NCI-H2081 (cell line): Measurements from ENCODE around the gene PIM1.
A peak's percentile ranks its signal among the peaks of the same experiment; 100 is the strongest.
"Not testable (repeated sequence)": the region's sequence is repeated elsewhere in the genome, so short reads cannot be mapped to it uniquely, and the experiment has no call there.

Experiments used
- DNase-seq, 2 experiments: peaks; one replicate each; lab custom pipeline; 2025; lab: John Stamatoyannopoulos, UW

PIM1 gene

DNA sequence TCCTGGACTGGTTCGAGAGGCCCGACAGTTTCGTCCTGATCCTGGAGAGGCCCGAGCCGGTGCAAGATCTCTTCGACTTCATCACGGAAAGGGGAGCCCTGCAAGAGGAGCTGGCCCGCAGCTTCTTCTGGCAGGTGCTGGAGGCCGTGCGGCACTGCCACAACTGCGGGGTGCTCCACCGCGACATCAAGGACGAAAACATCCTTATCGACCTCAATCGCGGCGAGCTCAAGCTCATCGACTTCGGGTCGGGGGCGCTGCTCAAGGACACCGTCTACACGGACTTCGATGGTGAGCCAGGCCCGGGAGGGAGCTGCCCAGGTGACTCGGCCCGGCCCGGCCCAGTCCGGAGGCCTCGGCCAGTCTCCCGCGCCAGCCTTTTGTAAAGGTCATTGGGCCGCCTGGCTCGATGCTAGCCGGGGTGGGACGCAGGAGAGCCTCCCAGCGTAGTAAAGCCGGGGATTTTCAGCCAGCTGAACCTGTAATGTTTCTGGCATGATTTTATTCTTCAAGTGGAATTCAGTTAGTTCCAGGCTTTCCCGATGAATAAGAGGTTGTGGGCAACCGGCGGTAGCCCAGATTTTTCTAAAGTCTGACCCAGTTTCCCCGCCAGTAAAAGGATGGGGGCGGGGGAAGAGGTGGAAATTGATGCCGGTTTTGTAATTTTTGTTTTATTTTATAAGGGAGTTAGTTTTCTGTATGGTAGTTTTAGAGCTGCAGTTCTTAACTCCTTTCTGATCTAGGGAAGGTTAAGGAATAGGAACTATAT, 1.4 kb downstream of the PIM1 start:
- DNase-seq = peak in 1 of 2 experiments; percentile 13

DNA sequence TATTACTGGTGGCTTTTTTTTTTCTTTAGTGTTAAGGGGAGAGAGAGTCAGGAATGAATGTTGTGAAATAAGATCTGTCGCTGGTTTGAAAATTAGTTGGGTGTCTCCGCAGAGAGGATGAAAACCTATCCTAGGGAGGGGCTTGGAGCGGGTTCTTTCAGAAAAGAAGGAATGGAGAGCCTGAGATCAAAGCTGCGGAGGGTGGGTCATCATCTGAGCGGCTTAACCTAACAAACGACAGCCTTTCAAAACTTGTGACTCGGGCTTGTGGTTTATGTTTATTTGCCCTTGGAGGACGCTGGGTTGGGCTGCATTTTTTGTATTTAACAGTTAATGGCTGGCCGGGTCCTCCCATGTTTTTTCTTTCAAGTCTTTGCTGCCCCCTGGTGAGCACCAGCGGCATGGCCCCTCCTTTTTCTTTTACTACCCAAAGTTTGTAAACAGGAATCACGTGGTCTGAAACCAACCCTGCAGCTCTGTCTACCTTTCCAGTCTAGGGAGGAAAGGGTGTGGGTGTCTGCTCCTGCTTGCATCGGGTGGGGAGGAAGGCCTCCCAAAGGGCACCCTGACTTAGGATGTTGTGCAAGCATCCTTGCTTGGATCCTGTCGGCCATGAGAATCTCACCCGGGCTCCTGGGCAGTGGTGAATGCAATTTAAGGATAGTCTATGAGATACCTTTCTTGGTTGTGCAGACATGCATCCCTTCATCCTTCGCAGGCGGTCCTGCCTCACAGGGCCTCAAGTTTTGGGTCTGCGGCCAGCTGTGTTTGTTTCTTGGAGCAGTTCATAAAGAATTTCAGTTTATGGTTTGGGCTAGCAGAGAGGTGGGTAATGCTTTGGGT, 2.2 kb downstream of the PIM1 start:
- DNase-seq = peak; percentile 81 to 83

DNA sequence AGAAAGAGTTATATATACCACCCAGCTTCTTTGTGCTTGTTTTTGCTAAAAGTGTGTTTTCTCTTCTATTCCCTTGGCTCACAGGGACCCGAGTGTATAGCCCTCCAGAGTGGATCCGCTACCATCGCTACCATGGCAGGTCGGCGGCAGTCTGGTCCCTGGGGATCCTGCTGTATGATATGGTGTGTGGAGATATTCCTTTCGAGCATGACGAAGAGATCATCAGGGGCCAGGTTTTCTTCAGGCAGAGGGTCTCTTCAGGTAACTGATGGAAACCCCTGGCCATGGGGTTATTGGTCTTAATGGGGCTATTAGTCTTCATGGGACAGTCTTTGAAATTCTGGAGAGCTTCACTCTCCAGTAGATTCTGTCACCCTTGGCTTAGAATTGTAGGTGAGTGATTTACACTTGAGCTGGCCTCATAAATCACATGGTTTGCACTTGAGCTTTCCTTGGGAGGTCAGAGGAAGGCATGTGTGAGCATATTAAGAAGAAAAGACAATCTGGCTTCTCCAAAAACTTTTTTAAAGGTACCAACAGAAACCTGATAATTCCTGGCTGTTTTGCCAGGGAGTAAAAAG, 3.0 kb downstream of the PIM1 start:
- DNase-seq = no peak

DNA sequence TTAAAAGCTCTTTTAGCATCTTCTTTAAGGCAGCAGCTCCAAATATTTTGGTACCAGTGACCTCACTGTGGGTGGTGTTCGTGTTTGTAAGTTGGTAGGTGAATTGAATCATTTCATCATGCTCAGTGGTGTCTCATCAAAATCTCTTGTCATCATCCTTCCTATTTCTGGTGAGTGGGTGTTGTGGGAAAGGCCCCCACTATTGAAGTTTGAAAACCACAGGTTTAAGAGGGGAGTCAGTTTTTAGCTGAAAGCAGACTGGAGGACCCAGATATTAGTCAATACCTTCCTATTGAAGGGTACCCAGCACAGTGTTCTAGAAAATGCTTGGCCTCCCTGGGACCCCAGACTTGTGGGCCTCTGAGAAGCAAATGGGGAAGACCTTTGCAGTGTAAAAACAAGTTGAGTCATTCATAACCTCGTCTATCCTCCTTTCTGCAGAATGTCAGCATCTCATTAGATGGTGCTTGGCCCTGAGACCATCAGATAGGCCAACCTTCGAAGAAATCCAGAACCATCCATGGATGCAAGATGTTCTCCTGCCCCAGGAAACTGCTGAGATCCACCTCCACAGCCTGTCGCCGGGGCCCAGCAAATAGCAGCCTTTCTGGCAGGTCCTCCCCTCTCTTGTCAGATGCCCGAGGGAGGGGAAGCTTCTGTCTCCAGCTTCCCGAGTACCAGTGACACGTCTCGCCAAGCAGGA, 3.7 kb downstream of the PIM1 start:
- no peak for DNase-seq

DNA sequence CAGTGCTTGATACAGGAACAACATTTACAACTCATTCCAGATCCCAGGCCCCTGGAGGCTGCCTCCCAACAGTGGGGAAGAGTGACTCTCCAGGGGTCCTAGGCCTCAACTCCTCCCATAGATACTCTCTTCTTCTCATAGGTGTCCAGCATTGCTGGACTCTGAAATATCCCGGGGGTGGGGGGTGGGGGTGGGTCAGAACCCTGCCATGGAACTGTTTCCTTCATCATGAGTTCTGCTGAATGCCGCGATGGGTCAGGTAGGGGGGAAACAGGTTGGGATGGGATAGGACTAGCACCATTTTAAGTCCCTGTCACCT, 4.2 kb downstream of the PIM1 start:
- no peak for DNase-seq

DNA sequence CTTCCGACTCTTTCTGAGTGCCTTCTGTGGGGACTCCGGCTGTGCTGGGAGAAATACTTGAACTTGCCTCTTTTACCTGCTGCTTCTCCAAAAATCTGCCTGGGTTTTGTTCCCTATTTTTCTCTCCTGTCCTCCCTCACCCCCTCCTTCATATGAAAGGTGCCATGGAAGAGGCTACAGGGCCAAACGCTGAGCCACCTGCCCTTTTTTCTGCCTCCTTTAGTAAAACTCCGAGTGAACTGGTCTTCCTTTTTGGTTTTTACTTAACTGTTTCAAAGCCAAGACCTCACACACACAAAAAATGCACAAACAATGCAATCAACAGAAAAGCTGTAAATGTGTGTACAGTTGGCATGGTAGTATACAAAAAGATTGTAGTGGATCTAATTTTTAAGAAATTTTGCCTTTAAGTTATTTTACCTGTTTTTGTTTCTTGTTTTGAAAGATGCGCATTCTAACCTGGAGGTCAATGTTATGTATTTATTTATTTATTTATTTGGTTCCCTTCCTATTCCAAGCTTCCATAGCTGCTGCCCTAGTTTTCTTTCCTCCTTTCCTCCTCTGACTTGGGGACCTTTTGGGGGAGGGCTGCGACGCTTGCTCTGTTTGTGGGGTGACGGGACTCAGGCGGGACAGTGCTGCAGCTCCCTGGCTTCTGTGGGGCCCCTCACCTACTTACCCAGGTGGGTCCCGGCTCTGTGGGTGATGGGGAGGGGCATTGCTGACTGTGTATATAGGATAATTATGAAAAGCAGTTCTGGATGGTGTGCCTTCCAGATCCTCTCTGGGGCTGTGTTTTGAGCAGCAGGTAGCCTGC, 4.8 kb downstream of the PIM1 start:
- DNase-seq = no peak

DNA sequence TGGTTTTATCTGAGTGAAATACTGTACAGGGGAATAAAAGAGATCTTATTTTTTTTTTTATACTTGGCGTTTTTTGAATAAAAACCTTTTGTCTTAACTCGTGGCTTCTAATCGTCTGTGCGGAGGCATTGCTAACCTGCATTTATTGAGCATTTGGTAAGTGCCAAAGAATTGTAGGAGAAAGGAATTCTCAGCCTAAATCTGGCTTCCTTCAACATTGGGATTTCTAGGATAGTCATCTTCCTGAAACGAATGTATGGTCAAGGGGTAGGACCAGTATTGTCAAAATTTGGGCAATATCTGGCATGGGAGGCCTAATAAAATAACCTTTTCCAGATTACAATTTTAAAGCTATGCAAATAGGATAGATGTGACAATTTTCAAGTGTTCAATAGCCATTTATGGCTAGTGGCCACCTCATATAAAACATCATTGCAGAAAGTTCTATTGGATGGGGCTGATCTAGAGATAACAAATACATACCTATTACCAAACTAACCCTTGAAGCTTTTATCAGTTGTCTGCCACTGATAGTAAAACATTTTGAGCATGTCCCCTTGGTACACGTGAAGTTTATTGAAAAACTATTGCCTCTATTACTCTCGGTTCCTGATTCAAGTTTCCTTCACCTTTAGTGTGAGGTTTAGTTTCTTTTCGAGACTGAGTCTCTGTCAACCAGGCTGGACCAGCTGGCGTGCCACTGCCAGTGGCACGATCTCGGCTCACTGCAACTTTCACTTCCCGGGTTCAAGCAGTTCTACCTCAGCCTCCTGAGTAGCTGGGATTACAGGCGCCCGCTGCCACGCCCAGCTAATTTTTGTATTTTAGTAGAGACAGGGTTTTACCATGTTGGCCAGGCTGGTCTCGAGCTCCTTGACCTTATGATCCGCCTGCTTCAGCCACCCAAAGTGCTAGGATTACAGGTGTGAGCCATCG, 5.6 kb downstream of the PIM1 start:
- no peak for DNase-seq

DNA sequence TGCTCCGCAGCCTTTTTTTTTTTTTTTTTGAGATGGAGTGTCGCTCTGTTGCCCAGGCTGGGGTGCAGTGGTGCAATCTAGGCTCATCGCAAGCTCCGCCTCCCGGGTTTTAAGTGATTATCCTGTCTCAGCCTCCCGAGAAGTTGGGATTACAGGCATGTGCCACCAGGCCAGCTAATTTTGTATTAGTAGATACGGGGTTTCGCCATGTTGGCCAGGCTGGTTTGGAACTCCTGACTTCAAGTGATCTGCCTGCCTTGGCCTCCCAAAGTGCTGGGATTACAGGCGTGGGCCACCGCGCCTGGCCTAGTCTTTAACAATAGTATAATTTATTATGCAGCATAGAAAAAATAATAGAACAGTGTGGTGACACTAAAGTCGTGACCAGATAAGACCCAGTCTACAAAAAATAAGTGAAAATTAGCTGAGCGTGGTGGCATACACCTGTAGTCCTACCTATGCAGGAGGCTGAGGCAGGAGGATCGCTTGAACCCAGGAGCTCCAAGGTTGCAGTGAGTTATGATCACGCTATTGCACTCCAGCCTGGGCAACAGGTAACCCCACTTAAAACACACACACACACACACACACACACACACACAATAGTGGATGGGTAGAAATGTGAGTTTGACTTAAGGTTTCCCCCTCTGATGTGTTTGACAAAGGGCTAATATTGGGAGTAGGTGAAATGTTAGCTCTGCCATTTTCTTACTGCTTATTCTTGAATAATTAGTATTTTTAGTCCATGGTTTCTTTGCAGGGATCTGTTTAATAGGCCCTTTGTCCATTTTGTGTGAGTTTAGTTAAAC, 6.5 kb downstream of the PIM1 start:
- DNase-seq = no peak

DNA sequence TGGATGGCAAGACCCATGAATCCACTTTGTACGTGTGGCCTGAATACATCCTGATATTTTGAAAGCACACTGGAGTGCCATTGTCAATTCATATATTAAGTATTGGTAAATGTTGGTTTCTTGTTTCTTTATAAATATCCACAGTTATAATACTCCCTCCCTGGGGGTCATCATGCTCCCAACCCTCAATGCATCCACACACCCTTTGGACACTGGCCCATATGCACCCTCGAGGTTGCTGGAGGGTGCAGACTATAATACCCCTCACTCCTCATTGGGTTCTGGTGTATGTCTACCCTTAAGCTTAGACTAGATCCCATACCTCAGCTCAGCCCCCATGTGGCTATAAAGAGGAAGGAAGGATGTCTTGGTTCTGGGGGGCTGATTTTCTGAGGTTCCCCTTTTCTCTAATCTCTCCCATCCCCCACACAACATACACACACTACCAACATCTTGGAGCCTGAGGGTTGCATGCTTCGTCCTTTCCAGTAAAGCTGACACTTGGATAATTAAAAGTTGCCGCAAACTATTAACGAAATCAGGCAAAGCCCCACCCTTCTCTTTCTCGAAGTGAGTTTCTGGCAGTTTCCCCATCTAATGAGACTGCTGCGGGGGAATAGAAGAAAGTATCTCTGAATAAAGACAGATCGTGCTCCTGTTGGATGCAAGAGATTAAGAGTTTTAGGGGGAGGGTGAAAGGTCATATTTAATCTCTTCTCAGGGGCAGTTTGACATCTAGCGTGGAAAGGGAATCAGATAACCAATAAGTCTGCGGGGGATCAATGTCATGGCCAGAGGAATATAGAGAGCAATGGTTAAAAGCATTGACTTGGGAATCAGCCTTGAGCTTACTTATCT, 7.4 kb downstream of the PIM1 start:
- no peak for DNase-seq

DNA sequence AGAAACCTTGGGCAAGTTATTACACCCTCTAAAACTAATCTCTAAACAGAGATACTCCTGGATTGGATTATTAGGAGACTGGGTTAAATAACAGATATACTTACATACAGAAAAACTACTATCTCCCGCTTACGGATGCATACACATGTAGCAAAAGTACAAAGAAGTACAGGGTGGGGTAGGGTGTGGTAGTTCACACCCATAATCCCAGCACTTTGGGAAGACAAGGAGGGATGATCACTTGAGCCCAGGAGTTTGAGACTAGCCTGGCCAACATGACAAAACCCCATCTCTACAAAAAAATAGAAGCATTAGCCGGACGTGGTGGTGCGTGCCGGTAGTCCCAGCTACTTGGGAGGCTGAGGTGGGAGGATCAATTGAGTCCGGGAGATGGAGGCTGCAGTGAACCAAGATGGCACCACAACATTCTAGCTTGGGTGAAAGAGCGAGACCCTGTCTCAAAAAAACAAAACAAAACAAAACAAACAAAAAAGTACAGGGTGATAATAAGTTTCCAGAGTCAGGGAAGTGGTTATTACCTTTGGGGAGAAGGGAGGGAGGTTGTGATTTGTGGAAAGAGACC, 8.1 kb downstream of the PIM1 start:
- no peak for DNase-seq

DNA sequence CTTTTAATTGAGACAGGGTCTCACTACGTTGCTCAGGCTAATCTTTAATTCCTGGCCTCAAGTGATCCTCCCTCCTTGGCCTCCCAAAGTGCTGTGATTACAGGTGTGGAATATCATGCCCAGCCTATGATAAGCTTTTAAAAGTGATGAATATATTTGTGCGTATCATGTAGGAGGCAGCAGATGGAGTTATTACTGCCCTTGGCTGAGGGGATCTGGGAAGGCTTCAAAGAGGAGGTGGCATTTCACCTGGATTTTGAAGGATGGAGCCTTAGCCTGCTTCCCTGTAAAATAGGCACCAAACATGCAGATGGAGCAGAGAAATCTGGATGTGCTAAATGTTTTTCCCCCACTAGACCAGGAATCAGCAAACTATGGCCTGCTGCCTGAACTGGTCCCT, 10.1 kb downstream of the PIM1 start:
- DNase-seq = no peak

DNA sequence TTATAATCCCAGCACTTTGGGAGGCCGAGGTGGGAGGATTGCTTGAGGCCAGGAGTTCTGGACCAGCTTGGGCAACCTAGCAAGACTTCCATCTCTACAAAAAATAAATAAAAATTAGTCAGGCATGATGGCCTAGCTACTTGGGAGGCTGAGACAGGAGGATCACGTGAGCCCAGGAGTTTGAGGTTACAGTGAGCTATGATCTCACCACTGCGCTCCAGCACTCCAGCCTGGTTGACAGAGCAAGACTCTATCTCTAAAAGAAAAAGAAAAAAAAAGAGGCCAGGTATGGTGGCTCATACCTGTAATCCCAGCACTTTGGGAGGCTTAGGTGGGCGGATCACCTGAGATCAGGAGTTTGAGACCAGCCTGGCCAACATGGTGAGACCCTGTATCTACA, 10.7 kb downstream of the PIM1 start:
- not testable (repeated sequence) for DNase-seq

DNA sequence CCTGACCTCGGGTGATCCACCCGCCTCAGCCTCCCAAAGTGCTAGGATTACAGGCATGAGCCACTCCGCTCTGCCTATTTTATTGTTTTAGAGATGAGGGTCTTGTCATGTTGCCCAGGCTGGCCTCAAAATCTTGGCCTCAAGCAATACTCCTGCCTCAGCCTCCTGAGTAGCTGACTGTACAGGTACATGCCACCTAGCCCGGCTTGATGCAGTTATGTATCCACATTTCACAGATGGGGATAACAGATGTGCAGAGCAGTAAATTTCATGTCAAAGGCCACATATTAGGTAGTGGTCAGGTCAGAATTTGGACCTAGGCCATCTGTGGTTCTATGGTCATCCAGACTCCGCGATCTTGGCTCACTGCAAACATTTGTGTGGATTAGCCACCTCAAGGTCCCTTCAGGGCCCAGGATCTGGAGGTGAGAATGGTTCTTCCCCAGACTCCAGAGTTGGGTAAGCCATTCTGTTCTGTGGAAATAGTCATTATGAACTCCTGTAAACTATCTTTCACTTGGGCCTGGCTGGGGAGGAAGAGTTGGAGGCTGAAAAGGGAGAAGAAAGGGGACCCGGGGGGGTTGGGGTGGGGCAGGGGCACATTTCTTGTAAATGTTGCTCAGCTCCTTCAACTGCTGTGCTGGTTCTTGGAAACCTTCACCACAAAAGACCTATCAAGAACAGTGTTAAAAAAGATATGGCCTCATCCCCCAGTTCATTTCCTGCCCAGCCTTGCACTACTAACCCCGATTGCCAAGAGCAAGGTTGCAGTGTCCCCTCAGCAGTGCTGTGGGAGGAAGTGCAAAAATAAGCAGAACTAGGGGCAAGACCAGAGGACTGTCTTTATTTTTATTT, 13.0 kb downstream of the PIM1 start:
- DNase-seq = no peak

DNA sequence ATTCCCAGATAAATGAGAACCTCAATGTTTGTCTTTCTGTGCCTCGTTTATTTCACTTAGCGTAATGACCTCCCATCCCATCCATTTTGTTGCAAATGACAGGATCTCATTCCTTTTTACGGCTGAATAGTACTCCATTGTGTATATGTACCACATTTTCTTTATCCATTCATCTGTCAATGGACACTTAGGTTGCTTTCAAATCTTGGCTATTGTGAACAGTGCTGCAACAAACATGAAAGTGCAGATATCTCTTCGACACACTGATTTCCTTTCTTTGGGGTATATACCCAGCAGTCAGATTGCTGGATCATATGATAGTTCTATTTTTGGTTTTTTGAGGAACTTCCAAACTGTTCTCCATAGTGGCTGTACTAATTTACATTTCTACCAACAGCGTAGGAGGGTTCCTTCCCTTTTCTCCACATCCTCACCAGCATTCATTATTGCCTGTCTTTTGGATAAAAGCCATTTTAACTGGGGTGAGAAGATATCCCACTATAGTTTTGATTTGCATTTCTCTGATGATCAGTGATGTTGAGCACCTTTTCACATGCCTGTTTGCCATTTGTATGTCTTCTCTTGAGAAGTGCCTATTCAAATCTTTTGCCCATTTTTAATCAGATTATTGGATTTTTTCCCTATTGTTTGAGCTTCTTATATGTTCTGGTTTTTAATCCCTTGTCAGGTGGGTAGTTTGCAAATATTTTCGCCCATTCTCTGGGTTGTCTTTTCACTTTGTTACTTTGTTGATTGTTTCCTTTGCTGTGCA, 16.2 kb downstream of the PIM1 start:
- not testable (repeated sequence) for DNase-seq

DNA sequence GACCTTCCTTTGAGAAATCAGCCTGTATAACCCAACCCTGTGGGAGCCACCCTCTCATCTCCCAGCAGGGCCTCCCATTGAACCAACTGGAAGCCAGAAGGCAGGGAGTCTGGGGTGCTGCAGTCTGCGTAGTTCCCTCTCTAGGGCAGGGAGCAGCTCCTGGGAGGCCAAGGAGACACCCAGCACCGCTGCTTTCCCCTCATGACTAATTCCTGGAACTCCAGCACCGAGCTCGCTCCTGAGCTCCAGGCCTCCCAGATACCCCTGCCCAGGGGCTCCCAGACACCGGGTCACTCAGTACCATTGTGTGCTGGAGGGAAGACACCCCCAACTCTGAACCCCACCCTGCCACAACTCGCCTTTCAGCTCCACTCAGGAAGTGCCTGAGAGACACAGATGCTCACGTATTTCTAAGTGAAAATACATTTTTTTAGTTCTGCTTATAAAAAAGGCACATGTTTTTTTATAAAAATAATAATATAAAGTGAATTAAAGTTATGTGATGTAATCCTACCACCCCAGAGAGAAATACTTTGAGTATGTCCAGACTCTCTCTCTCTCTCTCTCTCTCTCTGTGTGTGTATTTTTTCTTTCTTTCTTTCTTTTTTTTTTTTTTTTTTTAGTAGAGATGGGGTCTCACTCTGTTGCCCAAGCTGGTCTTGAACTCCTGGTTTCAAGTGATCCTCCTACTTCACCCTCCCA, 17.5 kb downstream of the PIM1 start:
- no peak for DNase-seq

DNA sequence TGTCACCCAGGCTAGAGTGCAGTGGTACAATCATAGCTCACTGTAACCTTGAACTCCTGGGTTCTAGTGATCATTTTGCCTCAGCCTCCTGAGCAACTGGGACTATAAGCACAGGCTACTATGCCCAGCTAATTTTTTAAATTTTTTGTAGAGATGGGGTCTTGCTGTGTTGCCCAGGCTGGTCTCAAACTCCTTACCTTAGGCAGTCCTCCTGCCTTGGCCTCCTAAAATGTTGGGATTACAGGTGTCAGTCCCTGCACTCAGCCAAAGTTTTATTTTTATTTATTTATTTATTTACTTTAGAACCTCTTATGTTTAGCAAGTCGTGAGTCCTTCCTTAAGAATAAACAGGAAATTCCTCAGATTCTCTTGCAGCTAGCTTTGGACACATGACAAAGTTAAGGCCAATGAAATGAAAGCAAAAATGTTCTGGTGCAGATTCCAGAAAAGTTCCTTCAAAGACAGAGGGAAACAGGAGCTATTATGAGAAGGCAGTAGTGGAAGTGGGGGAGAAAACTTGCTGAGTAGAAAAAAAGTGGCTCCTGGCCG, 19.1 kb downstream of the PIM1 start:
- DNase-seq = no peak
